Suprapubic skin (tissue), 4 donors: Measurements from ENCODE around the gene SIPA1L3.

ENCODE experiments used
- POLR2A ChIP-seq, 2 donors: fragments of 450-650 bp; IDR thresholded peaks; one replicate each; pipeline ENCODE4 v1.6.1; 2017; ENCODE audit warnings: antibody characterized with exemption in 2 of 2, mild to moderate bottlenecking in 2 of 2, moderate library complexity in 2 of 2
- POLR2AphosphoS5 ChIP-seq, 3 donors: sonication (generic); formaldehyde crosslinking; IDR thresholded peaks; one replicate each; pipeline ENCODE4 v1.6.1; 2017; ENCODE audit warnings: antibody characterized with exemption in 3 of 3
- TF ChIP-seq, protein P1 (sequence below), 2 donors: fragments of 200-600 bp in 1 of 2; fragments of 450-650 bp in 1 of 2; sonication (generic) in 1 of 2; IDR thresholded peaks; one replicate each; pipeline ENCODE4 v1.5.1; 2016 to 2019; ENCODE audit warnings: antibody characterized with exemption in 2 of 2, mild to moderate bottlenecking in 1 of 2, moderate library complexity in 1 of 2

- TF ChIP-seq POLR2A (IDR thresholded peaks at IDR 0.05) (no peak), POLR2AphosphoS5 (IDR thresholded peaks at IDR 0.05) (no peak)
- TF ChIP-seq, protein P1, sequence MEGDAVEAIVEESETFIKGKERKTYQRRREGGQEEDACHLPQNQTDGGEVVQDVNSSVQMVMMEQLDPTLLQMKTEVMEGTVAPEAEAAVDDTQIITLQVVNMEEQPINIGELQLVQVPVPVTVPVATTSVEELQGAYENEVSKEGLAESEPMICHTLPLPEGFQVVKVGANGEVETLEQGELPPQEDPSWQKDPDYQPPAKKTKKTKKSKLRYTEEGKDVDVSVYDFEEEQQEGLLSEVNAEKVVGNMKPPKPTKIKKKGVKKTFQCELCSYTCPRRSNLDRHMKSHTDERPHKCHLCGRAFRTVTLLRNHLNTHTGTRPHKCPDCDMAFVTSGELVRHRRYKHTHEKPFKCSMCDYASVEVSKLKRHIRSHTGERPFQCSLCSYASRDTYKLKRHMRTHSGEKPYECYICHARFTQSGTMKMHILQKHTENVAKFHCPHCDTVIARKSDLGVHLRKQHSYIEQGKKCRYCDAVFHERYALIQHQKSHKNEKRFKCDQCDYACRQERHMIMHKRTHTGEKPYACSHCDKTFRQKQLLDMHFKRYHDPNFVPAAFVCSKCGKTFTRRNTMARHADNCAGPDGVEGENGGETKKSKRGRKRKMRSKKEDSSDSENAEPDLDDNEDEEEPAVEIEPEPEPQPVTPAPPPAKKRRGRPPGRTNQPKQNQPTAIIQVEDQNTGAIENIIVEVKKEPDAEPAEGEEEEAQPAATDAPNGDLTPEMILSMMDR (IDR thresholded peaks at IDR 0.05) = no peak
These were observed 82.8 kb downstream of the SIPA1L3 start for GRCh38 chr19:37989855-37990254.
